Liver (tissue), 9 donors: Measurements from ENCODE around the gene ATAD5. TPM values are rescaled to one million over a fixed set of nuclear protein-coding genes. Genes with fewer than 3 reads are reported as not detected.

Source experiments
- DNase-seq: peaks from one replicate; pipeline ENCODE4 v3.0.0-alpha.2; 2017; ENCODE audit warnings: low spot score
- H3K27ac ChIP-seq, 2 donors: one replicate each; pipeline ENCODE4 v1.7.0; 2013; ENCODE audit warnings: inconsistent platforms in 2 of 2, low read length in 2 of 2, control low read depth in 1 of 2, low read depth in 1 of 2, mild to moderate bottlenecking in 1 of 2
- H3K27me3 ChIP-seq, 4 donors: one replicate each; pipeline versions ENCODE4 v1.6.1 to v1.7.0; 2013; ENCODE audit warnings: low read length in 3 of 4, inconsistent platforms in 1 of 4, mild to moderate bottlenecking in 1 of 4, moderate library complexity in 1 of 4; ENCODE audit not compliant: control insufficient read depth in 4 of 4, insufficient read depth in 4 of 4
- H3K36me3 ChIP-seq, 4 donors: one replicate each; pipeline versions ENCODE4 v1.6.1 to v1.7.0; 2013; ENCODE audit warnings: low read length in 3 of 4, mild to moderate bottlenecking in 3 of 4, low read depth in 1 of 4, moderate library complexity in 1 of 4; ENCODE audit not compliant: control insufficient read depth in 4 of 4, insufficient read depth in 3 of 4
- H3K4me1 ChIP-seq, 4 donors: one replicate each; pipeline versions ENCODE4 v1.6.1 to v1.7.0; 2013; ENCODE audit warnings: low read length in 3 of 4, mild to moderate bottlenecking in 3 of 4, moderate library complexity in 1 of 4; ENCODE audit not compliant: control insufficient read depth in 4 of 4, insufficient read depth in 4 of 4
- H3K4me3 ChIP-seq, 3 donors: one replicate each; pipeline versions ENCODE4 v1.6.1 to v1.7.0; 2013; ENCODE audit warnings: low read length in 3 of 3, control low read depth in 1 of 3, low read depth in 1 of 3, mild to moderate bottlenecking in 1 of 3
- H3K9ac ChIP-seq, 2 donors: one replicate each; pipeline ENCODE4 v1.7.0; 2013; ENCODE audit warnings: low read length in 2 of 2, mild to moderate bottlenecking in 2 of 2, moderate library complexity in 2 of 2, control low read depth in 1 of 2, low read depth in 1 of 2
- H3K9me3 ChIP-seq, 4 donors: one replicate each; pipeline versions ENCODE4 v1.6.1 to v1.7.0; 2013; ENCODE audit warnings: low read length in 3 of 4; ENCODE audit not compliant: control insufficient read depth in 4 of 4
- EGR1 ChIP-seq, 2 donors: IDR thresholded peaks; 2 replicates each; pipeline ENCODE4 v1.6.1; 2016 to 2018; ENCODE audit warnings: antibody characterized with exemption in 2 of 2, low read depth in 2 of 2
- FOXA1 ChIP-seq: IDR thresholded peaks from 2 replicates; pipeline ENCODE4 v1.6.1; 2016; ENCODE audit warnings: antibody characterized with exemption
- FOXA2 ChIP-seq: IDR thresholded peaks from 2 replicates; pipeline ENCODE4 v1.6.1; 2016; ENCODE audit warnings: antibody characterized with exemption
- HNF4A ChIP-seq, 2 donors: conservative IDR thresholded peaks; 2 replicates each; pipeline ENCODE4 v1.6.1; 2016; ENCODE audit warnings: antibody characterized with exemption in 2 of 2, mild to moderate bottlenecking in 2 of 2
- HNF4G ChIP-seq: IDR thresholded peaks from 2 replicates; pipeline ENCODE4 v1.6.1; 2016; ENCODE audit warnings: antibody characterized with exemption
- JUND ChIP-seq, 2 donors: IDR thresholded peaks; 2 replicates each; pipeline ENCODE4 v1.6.1; 2016; ENCODE audit warnings: antibody characterized with exemption in 2 of 2
- NR2F2 ChIP-seq: IDR thresholded peaks from 2 replicates; pipeline ENCODE4 v1.6.1; 2016; ENCODE audit warnings: antibody characterized with exemption
- RAD21 ChIP-seq, 2 donors: IDR thresholded peaks; 2 replicates each; pipeline ENCODE4 v1.6.1; 2016; ENCODE audit warnings: antibody characterized with exemption in 2 of 2, mild to moderate bottlenecking in 2 of 2
- RXRA ChIP-seq, 2 donors: IDR thresholded peaks; 2 replicates each; pipeline ENCODE4 v1.6.1; 2017 to 2018; ENCODE audit warnings: antibody characterized with exemption in 2 of 2, mild to moderate bottlenecking in 1 of 2
- SP1 ChIP-seq: IDR thresholded peaks from 2 replicates; pipeline ENCODE4 v1.6.1; 2018; ENCODE audit warnings: antibody characterized with exemption, mild to moderate bottlenecking
- YY1 ChIP-seq: IDR thresholded peaks from 2 replicates; pipeline ENCODE4 v1.6.1; 2016; ENCODE audit warnings: antibody characterized with exemption, mild to moderate bottlenecking
- WGBS: extraction: QIAGEN DNeasy Blood & Tissue Kit; methylation state at CpG from one replicate; pipeline ENCODE4 v1.1.7; 2013; 5-methylcytosine and 5-hydroxymethylcytosine counted together
- polyA plus RNA-seq, 2 donors: library from polyadenylated mRNA; stranded (reverse) in 1 of 2; unstranded in 1 of 2; fragments of 200-250 nt in 1 of 2; fragments of >200 nt in 1 of 2; fragmentation: Nextera tagmentation in 1 of 2; extraction: Ambion mirVana in 1 of 2; gene quantifications; one replicate each; pipeline versions ENCODE4 v1.2.1 to v1.2.3, GENCODE V29; 2013 to 2015
- total RNA-seq, 2 donors: library from RNA; depleted of rRNA; stranded (reverse); fragments of >200 nt; gene quantifications; one replicate each; pipeline ENCODE4 v1.2.3, GENCODE V29; 2014
- TF ChIP-seq, protein P1 (sequence below): IDR thresholded peaks from 2 replicates; pipeline ENCODE4 v1.6.1; 2016; ENCODE audit warnings: antibody characterized with exemption
- TF ChIP-seq, protein P2 (sequence below): IDR thresholded peaks from 2 replicates; pipeline ENCODE4 v1.6.1; 2016; ENCODE audit warnings: antibody characterized with exemption, mild to moderate bottlenecking
- TF ChIP-seq, protein P3 (sequence below): IDR thresholded peaks from 2 replicates; pipeline ENCODE4 v1.6.1; 2016; ENCODE audit warnings: antibody characterized with exemption
- TF ChIP-seq, protein P4 (sequence below): fragments of 150-350 bp; IDR thresholded peaks from 2 replicates; pipeline ENCODE4 v1.5.1; 2017; ENCODE audit warnings: improper control_type of control experiment, low read depth, low read length; ENCODE audit not compliant: missing input control
- donor health status: healthy.
- donor health status: healthy.
- donor health status: healthy.
- donor health status: healthy.
- donor health status: healthy.

The ATAD5 gene
- total and polyA plus RNA-seq, 4 donors = 0.15 to 10.6 (median 0.52) TPM

GRCh38 chr17:30921544-30922196, 89.9 kb downstream of the ATAD5 start, which contains the start of gene ADAP2:
TSS of gene ADAP2 (plus strand) at chr17:30921945. CDS start at chr17:30922015, 70 bp downstream.
- Histone ChIP-seq H3K27me3 (no peaks in the 10 kb centered on the region), H3K9me3 (no peaks in the 10 kb centered on the region), H3K36me3 (peaks cover 0 to 2% (median 0%) of the 10 kb centered on the region in 4 donors), H3K4me1 (peaks cover 5 to 16% (median 8%) of the 10 kb centered on the region in 4 donors), H3K9ac (no peak within 1 kb of the TSS), H3K27ac (no peak within 1 kb of the TSS), H3K4me3 (peak within 1 kb of the TSS; percentile 41 to 61 (median 50))
- WGBS = 5% methylated on average over 60 of the region's 60 CpGs
- DNase-seq = no peak
- TF ChIP-seq, protein P1, sequence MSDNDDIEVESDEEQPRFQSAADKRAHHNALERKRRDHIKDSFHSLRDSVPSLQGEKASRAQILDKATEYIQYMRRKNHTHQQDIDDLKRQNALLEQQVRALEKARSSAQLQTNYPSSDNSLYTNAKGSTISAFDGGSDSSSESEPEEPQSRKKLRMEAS = no peak
- no peak for TF ChIP-seq RAD21 (IDR thresholded peaks at IDR 0.05)
- TF ChIP-seq FOXA1 = no peak
- no peak for TF ChIP-seq SP1
- TF ChIP-seq YY1 = no peak
- TF ChIP-seq JUND (IDR thresholded peaks at IDR 0.05) = no peak
- TF ChIP-seq EGR1 (IDR thresholded peaks at IDR 0.05; ENCODE audit: low read depth in 2 of 2) = no peak
- TF ChIP-seq, protein P2, sequence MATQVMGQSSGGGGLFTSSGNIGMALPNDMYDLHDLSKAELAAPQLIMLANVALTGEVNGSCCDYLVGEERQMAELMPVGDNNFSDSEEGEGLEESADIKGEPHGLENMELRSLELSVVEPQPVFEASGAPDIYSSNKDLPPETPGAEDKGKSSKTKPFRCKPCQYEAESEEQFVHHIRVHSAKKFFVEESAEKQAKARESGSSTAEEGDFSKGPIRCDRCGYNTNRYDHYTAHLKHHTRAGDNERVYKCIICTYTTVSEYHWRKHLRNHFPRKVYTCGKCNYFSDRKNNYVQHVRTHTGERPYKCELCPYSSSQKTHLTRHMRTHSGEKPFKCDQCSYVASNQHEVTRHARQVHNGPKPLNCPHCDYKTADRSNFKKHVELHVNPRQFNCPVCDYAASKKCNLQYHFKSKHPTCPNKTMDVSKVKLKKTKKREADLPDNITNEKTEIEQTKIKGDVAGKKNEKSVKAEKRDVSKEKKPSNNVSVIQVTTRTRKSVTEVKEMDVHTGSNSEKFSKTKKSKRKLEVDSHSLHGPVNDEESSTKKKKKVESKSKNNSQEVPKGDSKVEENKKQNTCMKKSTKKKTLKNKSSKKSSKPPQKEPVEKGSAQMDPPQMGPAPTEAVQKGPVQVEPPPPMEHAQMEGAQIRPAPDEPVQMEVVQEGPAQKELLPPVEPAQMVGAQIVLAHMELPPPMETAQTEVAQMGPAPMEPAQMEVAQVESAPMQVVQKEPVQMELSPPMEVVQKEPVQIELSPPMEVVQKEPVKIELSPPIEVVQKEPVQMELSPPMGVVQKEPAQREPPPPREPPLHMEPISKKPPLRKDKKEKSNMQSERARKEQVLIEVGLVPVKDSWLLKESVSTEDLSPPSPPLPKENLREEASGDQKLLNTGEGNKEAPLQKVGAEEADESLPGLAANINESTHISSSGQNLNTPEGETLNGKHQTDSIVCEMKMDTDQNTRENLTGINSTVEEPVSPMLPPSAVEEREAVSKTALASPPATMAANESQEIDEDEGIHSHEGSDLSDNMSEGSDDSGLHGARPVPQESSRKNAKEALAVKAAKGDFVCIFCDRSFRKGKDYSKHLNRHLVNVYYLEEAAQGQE = no peak
- TF ChIP-seq NR2F2 = no peak

GRCh38 chr17:30922235-30923030, 90.7 kb downstream of the ATAD5 start:
- Histone ChIP-seq H3K4me1 (peaks cover 5 to 16% (median 8%) of the 10 kb centered on the region in 4 donors), H3K36me3 (peaks cover 0 to 2% (median 0%) of the 10 kb centered on the region in 4 donors), H3K4me3 (peak overlapping the region in 2 of 3 donors; percentile 50 to 61), H3K27ac (no peak overlapping the region), H3K27me3 (no peaks in the 10 kb centered on the region), H3K9ac (no peak overlapping the region), H3K9me3 (no peaks in the 10 kb centered on the region)
- TF ChIP-seq, protein P1 = no peak
- TF ChIP-seq RXRA (IDR thresholded peaks at IDR 0.05) = no peak
- WGBS = 6% methylated on average over 66 of the region's 66 CpGs
- no peak for DNase-seq

DNA sequence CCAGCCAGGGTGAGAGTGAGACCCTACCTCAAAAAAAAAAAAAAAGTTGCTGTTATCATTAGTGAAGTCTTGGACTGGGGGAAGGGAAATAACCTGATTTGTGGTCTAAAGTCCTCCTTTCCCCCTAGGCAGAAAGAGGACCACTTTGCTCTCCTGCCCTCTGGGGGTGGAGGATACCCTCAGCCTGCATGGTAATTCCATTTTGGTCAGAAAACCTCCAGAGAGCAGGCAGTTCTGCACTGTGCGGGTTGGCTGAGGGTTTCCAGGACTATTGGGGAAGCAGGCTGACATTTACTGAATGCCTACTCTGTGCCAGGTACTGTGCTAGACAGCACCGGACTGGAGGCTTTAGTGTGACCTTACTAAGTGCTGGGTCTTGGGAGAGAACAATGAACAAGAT, 92.6 kb downstream of the ATAD5 start:
- no peak overlapping the region for H3K27ac ChIP-seq
- H3K9me3 ChIP-seq = no peaks in the 10 kb centered on the region
- 59% methylated on average over 2 of the region's 2 CpGs for WGBS
- H3K9ac ChIP-seq = no peak overlapping the region
- peaks cover 0 to 2% (median 0%) of the 10 kb centered on the region in 4 donors for H3K36me3 ChIP-seq
- H3K4me3 ChIP-seq = no peak overlapping the region
- DNase-seq = no peak
- peaks cover 5 to 16% (median 8%) of the 10 kb centered on the region in 4 donors for H3K4me1 ChIP-seq
- no peaks in the 10 kb centered on the region for H3K27me3 ChIP-seq
- TF ChIP-seq, protein P3, sequence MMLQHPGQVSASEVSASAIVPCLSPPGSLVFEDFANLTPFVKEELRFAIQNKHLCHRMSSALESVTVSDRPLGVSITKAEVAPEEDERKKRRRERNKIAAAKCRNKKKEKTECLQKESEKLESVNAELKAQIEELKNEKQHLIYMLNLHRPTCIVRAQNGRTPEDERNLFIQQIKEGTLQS = no peak
- no peak for TF ChIP-seq JUND (IDR thresholded peaks at IDR 0.05)
- TF ChIP-seq HNF4A (conservative IDR thresholded peaks at IDR 0.05) = no peak
- TF ChIP-seq RAD21 (IDR thresholded peaks at IDR 0.05) = no peak
- TF ChIP-seq, protein P4, sequence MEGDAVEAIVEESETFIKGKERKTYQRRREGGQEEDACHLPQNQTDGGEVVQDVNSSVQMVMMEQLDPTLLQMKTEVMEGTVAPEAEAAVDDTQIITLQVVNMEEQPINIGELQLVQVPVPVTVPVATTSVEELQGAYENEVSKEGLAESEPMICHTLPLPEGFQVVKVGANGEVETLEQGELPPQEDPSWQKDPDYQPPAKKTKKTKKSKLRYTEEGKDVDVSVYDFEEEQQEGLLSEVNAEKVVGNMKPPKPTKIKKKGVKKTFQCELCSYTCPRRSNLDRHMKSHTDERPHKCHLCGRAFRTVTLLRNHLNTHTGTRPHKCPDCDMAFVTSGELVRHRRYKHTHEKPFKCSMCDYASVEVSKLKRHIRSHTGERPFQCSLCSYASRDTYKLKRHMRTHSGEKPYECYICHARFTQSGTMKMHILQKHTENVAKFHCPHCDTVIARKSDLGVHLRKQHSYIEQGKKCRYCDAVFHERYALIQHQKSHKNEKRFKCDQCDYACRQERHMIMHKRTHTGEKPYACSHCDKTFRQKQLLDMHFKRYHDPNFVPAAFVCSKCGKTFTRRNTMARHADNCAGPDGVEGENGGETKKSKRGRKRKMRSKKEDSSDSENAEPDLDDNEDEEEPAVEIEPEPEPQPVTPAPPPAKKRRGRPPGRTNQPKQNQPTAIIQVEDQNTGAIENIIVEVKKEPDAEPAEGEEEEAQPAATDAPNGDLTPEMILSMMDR = no peak
- TF ChIP-seq FOXA1 = no peak
- no peak for TF ChIP-seq HNF4G
- TF ChIP-seq FOXA2 = no peak
- TF ChIP-seq NR2F2 = no peak
- TF ChIP-seq, protein P2 = no peak
- TF ChIP-seq, protein P1 = no peak
